Sigmoid colon (tissue), 7 donors: ENCODE results near the gene TARBP2. TPM values are rescaled to one million over a fixed set of nuclear protein-coding genes. Genes with fewer than 3 reads are reported as not detected.

Experiments
- DNase-seq: peaks from one replicate; pipeline ENCODE4 v3.0.0-alpha.2; 2019
- H3K27ac ChIP-seq, 4 donors: fragments of 200-600 bp; sonication (generic); one replicate each; pipeline ENCODE4 v1.5.1; 2016 to 2019; ENCODE audit warnings: mild to moderate bottlenecking in 1 of 4
- H3K27me3 ChIP-seq, 3 donors: fragments of 200-600 bp; sonication (generic); one replicate each; pipeline ENCODE4 v1.5.1; 2019; ENCODE audit warnings: mild to moderate bottlenecking in 1 of 3
- H3K36me3 ChIP-seq, 4 donors: fragments of 200-600 bp; sonication (generic); one replicate each; pipeline ENCODE4 v1.5.1; 2016 to 2019
- H3K4me1 ChIP-seq, 4 donors: fragments of 200-600 bp; sonication (generic); one replicate each; pipeline ENCODE4 v1.5.1; 2017 to 2019
- H3K4me3 ChIP-seq, 4 donors: fragments of 200-600 bp; sonication (generic); one replicate each; pipeline ENCODE4 v1.5.1; 2017 to 2019; ENCODE audit warnings: mild to moderate bottlenecking in 2 of 4, moderate library complexity in 1 of 4
- H3K9me3 ChIP-seq, 4 donors: fragments of 200-600 bp in 3 of 4; sonication (generic) in 3 of 4; one replicate each; pipeline versions ENCODE4 v1.5.1 to v1.6.1; 2013 to 2019
- EP300 ChIP-seq, 4 donors: sonication (generic); formaldehyde crosslinking; IDR thresholded peaks; one replicate each; pipeline ENCODE4 v1.6.1; 2017; ENCODE audit warnings: antibody characterized with exemption in 4 of 4
- POLR2A ChIP-seq, 2 donors: fragments of 450-650 bp; IDR thresholded peaks; one replicate each; pipeline ENCODE4 v1.6.1; 2016; ENCODE audit warnings: antibody characterized with exemption in 2 of 2, mild to moderate bottlenecking in 2 of 2, moderate library complexity in 2 of 2
- POLR2AphosphoS5 ChIP-seq, 4 donors: sonication (generic); formaldehyde crosslinking; IDR thresholded peaks; one replicate each; pipeline ENCODE4 v1.6.1; 2017; ENCODE audit warnings: antibody characterized with exemption in 4 of 4
- WGBS, 2 donors: extraction: QIAGEN DNeasy Blood & Tissue Kit; methylation state at CpG; one replicate each; pipeline ENCODE4 v1.1.7; 2013; 5-methylcytosine and 5-hydroxymethylcytosine counted together
- intact Hi-C: fragments of 100-400 bp; cut with DNase I; formaldehyde crosslinking; loops from one replicate; pipeline ENCODE4 v1.15.1; 2023
- polyA plus RNA-seq, 3 donors: library from polyadenylated mRNA; stranded (reverse); fragments of 200-250 nt; gene quantifications; one replicate each; pipeline ENCODE4 v1.2.3, GENCODE V29; 2013
- total RNA-seq, 4 donors: library from RNA; depleted of rRNA; stranded (reverse); fragments of >200 nt; gene quantifications; one replicate each; pipeline ENCODE4 v1.1.0, GENCODE V29; 2016
- TF ChIP-seq, protein P1 (sequence below), 4 experiments: fragments of 450-650 bp in 3 of 4; fragments of 200-600 bp in 1 of 4; IDR thresholded peaks; one replicate each; pipeline ENCODE4 v1.5.1; 2016 to 2019; ENCODE audit warnings: antibody characterized with exemption in 4 of 4, mild to moderate bottlenecking in 3 of 4, moderate library complexity in 2 of 4
- donor health status: healthy with polysubstance abuse.
- donor health status: Bipolar disorder and iron deficiency.
- donor health status: healthy.

TARBP2 gene
- total and polyA plus RNA-seq, 7 donors: 16.1 to 29.9 (median 19.7) TPM

GRCh38 chr12:53485955-53486735, 14.9 kb upstream of the TARBP2 start:
- TF ChIP-seq POLR2AphosphoS5 (IDR thresholded peaks at IDR 0.05) (peak in 2 of 4 donors; percentile 36 to 41), EP300 (IDR thresholded peaks at IDR 0.05) (no peak)
- H3K27ac ChIP-seq: no peak overlapping the region
- peaks cover 0 to 6% (median 0%) of the 10 kb centered on the region in 4 donors for H3K4me1 ChIP-seq

GRCh38 chr12:53486736-53487487, 14.2 kb upstream of the TARBP2 start:
- H3K4me1 ChIP-seq: peaks cover 0 to 7% (median 2%) of the 10 kb centered on the region in 4 donors
- H3K36me3 ChIP-seq: peaks cover 0 to 63% (median 27%) of the 10 kb centered on the region in 4 donors
- no peak overlapping the region for H3K27ac ChIP-seq
- no peaks in the 10 kb centered on the region for H3K9me3 ChIP-seq
- TF ChIP-seq EP300 (IDR thresholded peaks at IDR 0.05): no peak
- no peak for TF ChIP-seq POLR2A (IDR thresholded peaks at IDR 0.05)
- TF ChIP-seq, protein P1, sequence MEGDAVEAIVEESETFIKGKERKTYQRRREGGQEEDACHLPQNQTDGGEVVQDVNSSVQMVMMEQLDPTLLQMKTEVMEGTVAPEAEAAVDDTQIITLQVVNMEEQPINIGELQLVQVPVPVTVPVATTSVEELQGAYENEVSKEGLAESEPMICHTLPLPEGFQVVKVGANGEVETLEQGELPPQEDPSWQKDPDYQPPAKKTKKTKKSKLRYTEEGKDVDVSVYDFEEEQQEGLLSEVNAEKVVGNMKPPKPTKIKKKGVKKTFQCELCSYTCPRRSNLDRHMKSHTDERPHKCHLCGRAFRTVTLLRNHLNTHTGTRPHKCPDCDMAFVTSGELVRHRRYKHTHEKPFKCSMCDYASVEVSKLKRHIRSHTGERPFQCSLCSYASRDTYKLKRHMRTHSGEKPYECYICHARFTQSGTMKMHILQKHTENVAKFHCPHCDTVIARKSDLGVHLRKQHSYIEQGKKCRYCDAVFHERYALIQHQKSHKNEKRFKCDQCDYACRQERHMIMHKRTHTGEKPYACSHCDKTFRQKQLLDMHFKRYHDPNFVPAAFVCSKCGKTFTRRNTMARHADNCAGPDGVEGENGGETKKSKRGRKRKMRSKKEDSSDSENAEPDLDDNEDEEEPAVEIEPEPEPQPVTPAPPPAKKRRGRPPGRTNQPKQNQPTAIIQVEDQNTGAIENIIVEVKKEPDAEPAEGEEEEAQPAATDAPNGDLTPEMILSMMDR (IDR thresholded peaks at IDR 0.05): no peak
- TF ChIP-seq POLR2AphosphoS5 (IDR thresholded peaks at IDR 0.05): peak in 3 of 4 donors; percentile 1 to 39 (median 33)
- H3K4me3 ChIP-seq: no peak overlapping the region
- H3K27me3 ChIP-seq: no peaks in the 10 kb centered on the region
- peak; percentile 62 for DNase-seq
- 88 to 89% methylated on average over 17 of the region's 17 CpGs for WGBS, 2 donors
- intact Hi-C loops: no loop called here

More at GRCh38 chr12:53485955-53486735, 14.9 kb upstream of the TARBP2 start:
- H3K4me3 ChIP-seq: no peak overlapping the region
- WGBS, 2 donors: 96 to 98% methylated on average over 10 of the region's 10 CpGs
- H3K9me3 ChIP-seq: no peaks in the 10 kb centered on the region
- peaks cover 0 to 70% (median 32%) of the 10 kb centered on the region in 4 donors for H3K36me3 ChIP-seq
- no peaks in the 10 kb centered on the region for H3K27me3 ChIP-seq
- peak; percentile 62 for DNase-seq
- intact Hi-C loops: no loop called here

DNA sequence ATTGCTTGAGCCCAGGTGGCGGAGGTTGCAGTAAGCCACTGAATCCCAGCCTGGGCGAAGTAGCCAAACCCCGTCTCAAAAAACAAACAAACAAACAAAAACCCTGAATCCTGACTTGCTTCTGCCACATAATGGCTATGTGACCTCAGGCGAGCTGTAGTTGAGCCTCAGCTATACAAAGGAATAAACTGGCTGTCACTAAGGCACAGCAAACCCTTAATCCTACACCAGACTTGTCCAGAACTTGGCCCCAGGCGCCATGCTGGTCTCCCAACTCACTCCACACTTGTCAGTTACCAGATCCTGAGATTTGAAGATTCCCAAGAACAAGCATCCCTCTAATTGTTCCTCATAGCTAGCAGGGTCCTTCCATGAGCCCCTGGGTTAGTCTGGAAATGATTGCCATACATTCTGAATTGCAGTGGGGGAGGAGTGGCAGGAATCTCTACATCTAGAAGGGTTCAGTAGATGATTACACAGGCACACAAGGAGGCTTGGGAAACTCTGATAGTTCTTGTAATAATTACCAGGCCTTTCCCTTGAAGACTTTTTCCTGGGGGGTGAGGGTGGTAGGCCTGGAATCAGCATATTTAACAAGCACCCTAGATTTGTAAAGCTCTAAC, 11.7 kb upstream of the TARBP2 start:
- DNase-seq: peak; percentile 40
- H3K27ac ChIP-seq: no peak overlapping the region
- H3K27me3 ChIP-seq: no peaks in the 10 kb centered on the region
- H3K36me3 ChIP-seq: peaks cover 0 to 38% (median 16%) of the 10 kb centered on the region in 4 donors
- no peak overlapping the region for H3K4me3 ChIP-seq
- intact Hi-C loops: no loop called here
- peaks cover 0 to 24% (median 21%) of the 10 kb centered on the region in 4 donors for H3K4me1 ChIP-seq
- 94 to 95% methylated on average over 5 of the region's 5 CpGs for WGBS, 2 donors
- TF ChIP-seq POLR2AphosphoS5 (IDR thresholded peaks at IDR 0.05) (no peak), EP300 (IDR thresholded peaks at IDR 0.05) (no peak)
- H3K9me3 ChIP-seq: no peaks in the 10 kb centered on the region

DNA sequence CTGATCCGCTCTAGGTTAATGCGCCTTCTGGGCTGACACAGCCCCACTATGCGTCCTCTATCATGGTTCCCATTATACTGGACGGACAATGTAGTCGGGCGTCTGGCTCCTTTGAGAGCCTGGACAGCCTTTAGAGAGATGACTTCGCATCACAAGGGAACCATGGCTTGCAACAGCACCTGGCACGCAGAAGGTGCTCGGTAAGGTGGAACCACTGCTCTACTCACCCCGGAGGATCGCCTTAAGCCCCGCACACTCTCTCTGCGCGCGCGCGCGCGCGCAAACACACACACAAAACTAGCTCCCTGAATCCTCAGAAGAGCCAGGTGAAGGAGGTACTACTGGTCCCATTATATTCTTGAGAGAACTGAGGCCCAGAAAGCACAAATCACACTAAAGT, 8.9 kb upstream of the TARBP2 start:
- Histone ChIP-seq H3K36me3 (peaks cover 0 to 10% (median 0%) of the 10 kb centered on the region in 4 donors), H3K4me3 (peak overlapping the region; percentile 45 to 74 (median 64)), H3K27me3 (no peaks in the 10 kb centered on the region), H3K27ac (peak overlapping the region; percentile 81 to 91 (median 84)), H3K4me1 (peaks cover 0 to 28% (median 22%) of the 10 kb centered on the region in 4 donors), H3K9me3 (no peaks in the 10 kb centered on the region)
- 66 to 83% methylated on average over 20 of the region's 20 CpGs for WGBS, 2 donors
- peak; percentile 67 for DNase-seq
- TF ChIP-seq POLR2A (IDR thresholded peaks at IDR 0.05): no peak
- TF ChIP-seq EP300 (IDR thresholded peaks at IDR 0.05): no peak
- intact Hi-C loops: loop anchor here (5.0 kb wide), 1 partner anchor 40 kb away; the partner anchor contains the start of gene PCBP2

DNA sequence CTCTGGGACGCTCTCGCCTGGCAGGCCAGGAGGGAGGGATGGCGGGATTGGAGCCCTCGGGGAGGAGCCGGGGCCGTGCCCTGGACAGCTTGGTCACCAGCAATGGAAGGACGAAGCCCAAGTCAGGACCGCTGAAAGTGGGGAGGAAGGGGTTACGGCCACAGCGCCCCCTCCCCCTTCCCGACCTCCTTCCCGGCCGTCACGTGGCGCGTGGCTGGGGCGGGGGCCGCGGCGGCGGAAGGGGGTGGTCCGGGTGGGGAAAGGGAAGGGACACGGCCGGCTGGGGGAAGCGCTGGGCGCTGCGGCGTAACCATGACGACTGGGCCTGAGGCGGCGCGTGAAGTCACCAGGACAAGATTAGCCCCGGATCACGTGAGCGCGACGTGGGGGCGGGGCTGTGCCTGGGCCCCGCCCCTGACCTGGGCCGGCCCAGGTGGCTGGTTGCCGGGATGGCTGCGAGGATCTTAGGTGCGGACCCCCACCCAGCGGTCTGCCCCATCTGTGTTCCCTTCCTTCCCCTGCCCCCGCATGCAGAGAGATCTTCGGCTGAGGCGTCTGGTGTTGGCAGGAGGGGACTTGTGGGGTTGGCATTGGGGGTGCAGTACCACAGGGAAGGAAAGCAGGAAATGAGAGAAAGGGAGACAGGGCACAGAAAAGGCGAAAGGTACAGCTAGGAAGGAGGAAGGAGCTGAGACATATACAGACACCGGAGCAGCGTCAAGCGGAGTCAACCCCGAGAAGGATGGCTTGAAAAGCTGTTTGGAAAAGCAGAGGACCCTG, 8.1 kb upstream of the TARBP2 start:
- peak; percentile 97 for DNase-seq
- H3K27me3 ChIP-seq: no peaks in the 10 kb centered on the region
- H3K36me3 ChIP-seq: peaks cover 0 to 2% (median 0%) of the 10 kb centered on the region in 4 donors
- peaks cover 0 to 28% (median 22%) of the 10 kb centered on the region in 4 donors for H3K4me1 ChIP-seq
- H3K27ac ChIP-seq: peak overlapping the region; percentile 81 to 91 (median 84)
- TF ChIP-seq POLR2A (IDR thresholded peaks at IDR 0.05) (peak; percentile 43 to 70), POLR2AphosphoS5 (IDR thresholded peaks at IDR 0.05) (peak in 3 of 4 donors; percentile 78 to 80 (median 78)), EP300 (IDR thresholded peaks at IDR 0.05) (peak in 1 of 4 donors; percentile 34)
- TF ChIP-seq, protein P1 (IDR thresholded peaks at IDR 0.05): no peak
- intact Hi-C loops: loop anchor here (5.0 kb wide), 1 partner anchor 41 kb away; the partner anchor contains the start of gene PCBP2
- H3K4me3 ChIP-seq: peak overlapping the region; percentile 45 to 74 (median 64)
- 1% methylated on average over 52 of the region's 52 CpGs for WGBS, 2 donors
- H3K9me3 ChIP-seq: no peaks in the 10 kb centered on the region
